Measurements from ENCODE around the gene NOP9. TPM values are rescaled to one million over a fixed set of nuclear protein-coding genes. Genes with fewer than 3 reads are reported as not detected.
A peak's percentile ranks its signal among the peaks of the same experiment; 100 is the strongest.

The NOP9 gene, protein sequence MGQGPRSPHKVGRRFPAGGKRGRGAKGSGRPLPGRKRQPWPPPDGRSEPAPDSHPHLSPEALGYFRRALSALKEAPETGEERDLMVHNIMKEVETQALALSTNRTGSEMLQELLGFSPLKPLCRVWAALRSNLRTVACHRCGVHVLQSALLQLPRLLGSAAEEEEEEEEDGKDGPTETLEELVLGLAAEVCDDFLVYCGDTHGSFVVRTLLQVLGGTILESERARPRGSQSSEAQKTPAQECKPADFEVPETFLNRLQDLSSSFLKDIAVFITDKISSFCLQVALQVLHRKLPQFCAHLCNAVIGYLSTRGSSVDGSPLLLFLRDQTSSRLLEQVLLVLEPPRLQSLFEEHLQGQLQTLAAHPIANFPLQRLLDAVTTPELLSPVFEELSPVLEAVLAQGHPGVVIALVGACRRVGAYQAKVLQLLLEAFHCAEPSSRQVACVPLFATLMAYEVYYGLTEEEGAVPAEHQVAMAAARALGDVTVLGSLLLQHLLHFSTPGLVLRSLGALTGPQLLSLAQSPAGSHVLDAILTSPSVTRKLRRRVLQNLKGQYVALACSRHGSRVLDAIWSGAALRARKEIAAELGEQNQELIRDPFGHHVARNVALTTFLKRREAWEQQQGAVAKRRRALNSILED
- polyA plus RNA-seq = 10 to 100 TPM in 1 of 2 donors, 1 to 10 TPM in 1; 9.3 to 10.8 TPM

DNA sequence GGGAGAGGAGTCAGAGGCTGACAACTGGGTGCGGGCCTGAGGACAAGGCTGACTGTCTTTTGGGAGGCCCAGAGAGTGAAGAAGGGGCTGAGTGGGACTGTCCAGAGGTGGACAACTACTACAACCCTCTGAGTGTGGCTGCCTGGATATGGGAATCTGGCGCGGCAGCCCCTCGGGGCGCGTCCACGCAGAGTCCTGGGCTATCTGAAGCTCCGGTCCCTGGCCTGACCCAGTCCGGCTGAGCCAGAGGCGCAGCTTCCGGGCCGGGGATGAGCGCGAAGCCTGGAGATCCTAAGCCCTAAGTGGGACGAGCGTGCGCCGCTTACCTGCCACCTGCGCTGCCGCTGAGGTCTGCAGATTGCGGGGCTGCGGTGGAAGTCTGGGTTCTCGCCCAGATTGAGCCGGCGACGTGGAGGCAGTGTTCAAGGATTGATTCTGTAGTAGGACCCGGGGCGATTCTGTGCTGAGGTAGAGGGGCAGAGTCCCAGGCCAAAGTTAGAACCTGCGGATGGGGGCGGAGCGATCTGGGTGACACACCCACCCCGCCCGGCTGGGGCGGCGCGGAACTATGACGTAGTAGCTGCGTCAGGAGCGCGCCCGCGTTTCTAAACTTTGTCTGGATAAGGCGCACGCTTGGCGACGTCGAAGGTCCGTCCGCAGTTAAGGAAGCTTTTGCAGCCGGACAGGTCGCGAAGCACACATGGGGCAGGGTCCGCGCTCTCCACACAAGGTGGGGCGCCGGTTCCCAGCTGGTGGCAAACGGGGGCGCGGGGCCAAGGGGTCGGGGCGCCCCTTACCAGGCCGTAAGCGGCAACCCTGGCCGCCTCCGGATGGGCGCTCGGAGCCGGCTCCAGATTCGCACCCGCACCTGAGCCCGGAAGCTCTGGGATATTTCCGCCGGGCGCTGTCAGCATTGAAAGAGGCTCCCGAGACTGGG, at the start of gene NOP9, which contains the start of gene DHRS1:
Gene NOP9 (plus strand): TSS at position 596 of the 937 bp plus-strand sequence. CDS start 105 bp downstream, at position 701.
Gene DHRS1 (minus strand): TSS at position 526 of the 937 bp plus-strand sequence. CDS start 674 bp downstream, outside the sequence.
- 0 to 1% methylated on average over 65 to 75 of the region's 75 CpGs for WGBS, 2 donors
- no peaks in the 10 kb centered on the region for H3K27me3 ChIP-seq (ENCODE audit: control insufficient read depth in 1 of 2, insufficient read depth in 2 of 2, low read length in 2 of 2)
- no peaks in the 10 kb centered on the region for H3K9me3 ChIP-seq (ENCODE audit: control insufficient read depth in 2 of 2, insufficient read depth in 1 of 2, low read depth in 1 of 2, low read length in 1 of 2)
- H3K4me1 ChIP-seq (ENCODE audit: control insufficient read depth in 2 of 2, insufficient read depth in 2 of 2, low read length in 1 of 2) = peaks cover 4 to 10% of the 10 kb centered on the region in 2 donors
- H3K27ac ChIP-seq (ENCODE audit: low read depth in 2 of 2, low read length in 1 of 2) = peak within 1 kb of the TSS; percentile 97 to 98
- H3K36me3 ChIP-seq (ENCODE audit: control insufficient read depth in 2 of 2, insufficient read depth in 2 of 2, low read length in 1 of 2) = peaks cover 12 to 36% of the 10 kb centered on the region in 2 donors
- peak within 1 kb of the TSS; percentile 88 to 89 for H3K4me3 ChIP-seq (ENCODE audit: low read depth in 1 of 2, low read length in 2 of 2)

GRCh38 chr14:24250354-24250753, 49.3 kb upstream of the NOP9 start:
- no peak overlapping the region for H3K4me3 ChIP-seq (ENCODE audit: low read depth in 1 of 2, low read length in 2 of 2)
- peaks cover 7 to 40% of the 10 kb centered on the region in 2 donors for H3K36me3 ChIP-seq (ENCODE audit: control insufficient read depth in 2 of 2, insufficient read depth in 2 of 2, low read length in 1 of 2)
- no peaks in the 10 kb centered on the region for H3K9me3 ChIP-seq (ENCODE audit: control insufficient read depth in 2 of 2, insufficient read depth in 1 of 2, low read depth in 1 of 2, low read length in 1 of 2)
- no peaks in the 10 kb centered on the region for H3K27me3 ChIP-seq (ENCODE audit: control insufficient read depth in 1 of 2, insufficient read depth in 2 of 2, low read length in 2 of 2)
- WGBS, 2 donors = 61 to 72% methylated on average over 4 of the region's 4 CpGs
- H3K4me1 ChIP-seq (ENCODE audit: control insufficient read depth in 2 of 2, insufficient read depth in 2 of 2, low read length in 1 of 2) = peaks cover 0 to 4% of the 10 kb centered on the region in 2 donors
- H3K27ac ChIP-seq (ENCODE audit: low read depth in 2 of 2, low read length in 1 of 2) = peak overlapping the region in 1 of 2 donors; percentile 33

- no peak overlapping the region for H3K4me3 ChIP-seq (ENCODE audit: low read depth in 1 of 2, low read length in 2 of 2)
- WGBS, 2 donors = 92 to 94% methylated on average over 1 of the region's 1 CpG
- no peaks in the 10 kb centered on the region for H3K9me3 ChIP-seq (ENCODE audit: control insufficient read depth in 2 of 2, insufficient read depth in 1 of 2, low read depth in 1 of 2, low read length in 1 of 2)
- no peaks in the 10 kb centered on the region for H3K27me3 ChIP-seq (ENCODE audit: control insufficient read depth in 1 of 2, insufficient read depth in 2 of 2, low read length in 2 of 2)
- peaks cover 7 to 53% of the 10 kb centered on the region in 2 donors for H3K36me3 ChIP-seq (ENCODE audit: control insufficient read depth in 2 of 2, insufficient read depth in 2 of 2, low read length in 1 of 2)
- peaks cover 0 to 4% of the 10 kb centered on the region in 2 donors for H3K4me1 ChIP-seq (ENCODE audit: control insufficient read depth in 2 of 2, insufficient read depth in 2 of 2, low read length in 1 of 2)
- peak overlapping the region in 1 of 2 donors; percentile 37 for H3K27ac ChIP-seq (ENCODE audit: low read depth in 2 of 2, low read length in 1 of 2)
Observed at GRCh38 chr14:24251880-24252288, 47.8 kb upstream of the NOP9 start.

- Histone ChIP-seq H3K9me3 (ENCODE audit: control insufficient read depth in 2 of 2, insufficient read depth in 1 of 2, low read depth in 1 of 2, low read length in 1 of 2) (no peaks in the 10 kb centered on the region), H3K27ac (ENCODE audit: low read depth in 2 of 2, low read length in 1 of 2) (peak overlapping the region in 1 of 2 donors; percentile 37), H3K4me3 (ENCODE audit: low read depth in 1 of 2, low read length in 2 of 2) (no peak overlapping the region), H3K36me3 (ENCODE audit: control insufficient read depth in 2 of 2, insufficient read depth in 2 of 2, low read length in 1 of 2) (peaks cover 7 to 55% of the 10 kb centered on the region in 2 donors), H3K27me3 (ENCODE audit: control insufficient read depth in 1 of 2, insufficient read depth in 2 of 2, low read length in 2 of 2) (no peaks in the 10 kb centered on the region), H3K4me1 (ENCODE audit: control insufficient read depth in 2 of 2, insufficient read depth in 2 of 2, low read length in 1 of 2) (peaks cover 0 to 4% of the 10 kb centered on the region in 2 donors)
- WGBS, 2 donors = 70 to 72% methylated on average over 11 of the region's 11 CpGs
Observed at GRCh38 chr14:24252289-24253124, 47.1 kb upstream of the NOP9 start.

- peaks cover 0 to 11% of the 10 kb centered on the region in 2 donors for H3K4me1 ChIP-seq (ENCODE audit: control insufficient read depth in 2 of 2, insufficient read depth in 2 of 2, low read length in 1 of 2)
- H3K27me3 ChIP-seq (ENCODE audit: control insufficient read depth in 1 of 2, insufficient read depth in 2 of 2, low read length in 2 of 2) = no peaks in the 10 kb centered on the region
- H3K27ac ChIP-seq (ENCODE audit: low read depth in 2 of 2, low read length in 1 of 2) = no peak overlapping the region
- no peak overlapping the region for H3K4me3 ChIP-seq (ENCODE audit: low read depth in 1 of 2, low read length in 2 of 2)
- no peaks in the 10 kb centered on the region for H3K9me3 ChIP-seq (ENCODE audit: control insufficient read depth in 2 of 2, insufficient read depth in 1 of 2, low read depth in 1 of 2, low read length in 1 of 2)
- H3K36me3 ChIP-seq (ENCODE audit: control insufficient read depth in 2 of 2, insufficient read depth in 2 of 2, low read length in 1 of 2) = peaks cover 7 to 62% of the 10 kb centered on the region in 2 donors
- 80 to 82% methylated on average over 7 of the region's 7 CpGs for WGBS, 2 donors
Observed at GRCh38 chr14:24253936-24254335, 45.7 kb upstream of the NOP9 start.

DNA sequence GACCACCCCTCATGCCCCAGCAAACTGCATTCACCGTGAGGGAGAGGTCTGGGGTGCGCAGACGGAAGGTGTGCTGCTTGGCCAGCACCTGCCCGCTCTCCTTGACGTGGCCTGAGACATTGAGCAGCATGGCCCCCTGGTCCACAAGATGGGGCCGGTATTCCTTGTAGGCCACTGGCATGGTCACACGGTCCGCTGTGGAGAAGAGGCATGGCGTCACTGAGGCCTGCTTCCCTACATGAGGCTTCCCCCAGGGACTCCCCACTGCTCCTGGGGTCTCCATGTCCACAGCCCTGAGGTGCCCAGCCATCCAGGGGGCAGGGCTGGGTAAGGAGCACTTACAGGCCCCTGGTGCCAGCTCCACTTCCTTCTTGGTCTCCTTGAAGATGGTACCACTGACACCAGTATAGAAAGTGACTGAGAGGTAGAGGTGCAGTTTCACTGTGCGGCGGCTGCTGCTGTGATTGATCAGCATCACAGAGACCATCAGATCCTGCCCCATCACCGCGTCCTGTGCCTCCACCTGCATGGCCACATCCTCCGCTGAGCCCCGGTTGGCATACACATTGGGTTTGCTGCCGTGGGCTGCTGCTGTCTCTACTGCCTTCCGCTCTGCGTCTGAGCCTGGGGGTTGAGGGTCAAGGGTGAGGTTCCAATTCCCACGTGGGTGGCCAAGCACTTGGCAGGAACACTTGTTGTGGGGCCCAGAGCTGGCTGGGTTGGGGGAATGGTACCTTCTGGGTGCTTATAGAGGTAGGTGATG, 44.8 kb upstream of the NOP9 start:
- Histone ChIP-seq H3K4me1 (ENCODE audit: control insufficient read depth in 2 of 2, insufficient read depth in 2 of 2, low read length in 1 of 2) (peaks cover 2 to 15% of the 10 kb centered on the region in 2 donors), H3K36me3 (ENCODE audit: control insufficient read depth in 2 of 2, insufficient read depth in 2 of 2, low read length in 1 of 2) (peaks cover 3 to 61% of the 10 kb centered on the region in 2 donors), H3K4me3 (ENCODE audit: low read depth in 1 of 2, low read length in 2 of 2) (no peak overlapping the region), H3K9me3 (ENCODE audit: control insufficient read depth in 2 of 2, insufficient read depth in 1 of 2, low read depth in 1 of 2, low read length in 1 of 2) (no peaks in the 10 kb centered on the region), H3K27ac (ENCODE audit: low read depth in 2 of 2, low read length in 1 of 2) (peak overlapping the region in 1 of 2 donors; percentile 6), H3K27me3 (ENCODE audit: control insufficient read depth in 1 of 2, insufficient read depth in 2 of 2, low read length in 2 of 2) (no peaks in the 10 kb centered on the region)
- WGBS, 2 donors = 94% methylated on average over 19 of the region's 19 CpGs

- peaks cover 3 to 64% of the 10 kb centered on the region in 2 donors for H3K36me3 ChIP-seq (ENCODE audit: control insufficient read depth in 2 of 2, insufficient read depth in 2 of 2, low read length in 1 of 2)
- 83 to 89% methylated on average over 8 of the region's 8 CpGs for WGBS, 2 donors
Observed at GRCh38 chr14:24255438-24255837, 44.2 kb upstream of the NOP9 start.

More at GRCh38 chr14:24255438-24255837, 44.2 kb upstream of the NOP9 start:
- Histone ChIP-seq H3K4me3 (ENCODE audit: low read depth in 1 of 2, low read length in 2 of 2) (no peak overlapping the region), H3K27me3 (ENCODE audit: control insufficient read depth in 1 of 2, insufficient read depth in 2 of 2, low read length in 2 of 2) (no peaks in the 10 kb centered on the region), H3K4me1 (ENCODE audit: control insufficient read depth in 2 of 2, insufficient read depth in 2 of 2, low read length in 1 of 2) (peaks cover 2 to 21% of the 10 kb centered on the region in 2 donors), H3K27ac (ENCODE audit: low read depth in 2 of 2, low read length in 1 of 2) (no peak overlapping the region), H3K9me3 (ENCODE audit: control insufficient read depth in 2 of 2, insufficient read depth in 1 of 2, low read depth in 1 of 2, low read length in 1 of 2) (no peaks in the 10 kb centered on the region)

All from esophagus (tissue), 2 donors.